HG03575 (cell line): Measurements from ENCODE around the gene CHRNB2.

Experiments used
- ATAC-seq: cut with Tn5 transposase; IDR thresholded peaks from one replicate; pipeline ENCODE4 v1.9.1; 2021; ENCODE audit not compliant: unreplicated experiment, insufficient number of reproducible peaks, low FRiP score; ENCODE audit errors: extremely low read depth

CHRNB2 gene

DNA sequence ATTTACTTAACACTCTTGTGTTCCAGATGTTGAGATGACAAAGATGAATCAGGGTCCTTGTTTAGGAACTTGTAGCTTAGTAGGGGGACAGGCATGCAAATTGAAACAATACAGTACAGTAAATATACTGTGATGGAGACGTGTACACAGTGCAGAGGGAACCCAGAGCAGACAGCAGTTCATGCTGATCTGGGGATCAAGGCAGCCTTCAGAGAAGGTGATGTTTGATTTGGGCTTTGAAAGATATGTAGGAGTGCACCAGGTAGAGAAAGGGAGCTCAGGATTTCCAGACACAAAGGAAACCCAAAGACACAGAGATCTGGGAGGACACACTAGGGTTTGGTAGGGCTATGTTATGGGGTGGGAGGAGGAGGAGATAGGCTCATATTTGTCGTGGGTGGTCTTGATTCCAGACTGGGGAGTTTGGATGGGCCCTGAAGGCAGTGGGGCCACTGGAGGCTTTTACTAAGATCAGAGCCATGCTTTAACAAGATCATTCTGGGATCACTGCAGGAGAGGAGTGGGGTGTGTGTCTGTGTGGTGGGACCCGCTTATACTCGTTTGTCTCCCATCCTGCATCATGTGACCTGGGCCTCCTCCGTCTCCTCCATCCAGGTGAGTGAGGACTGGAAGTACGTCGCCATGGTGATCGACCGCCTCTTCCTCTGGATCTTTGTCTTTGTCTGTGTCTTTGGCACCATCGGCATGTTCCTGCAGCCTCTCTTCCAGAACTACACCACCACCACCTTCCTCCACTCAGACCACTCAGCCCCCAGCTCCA is 7.8 kb downstream of the CHRNB2 start:
- ATAC-seq = no peak

DNA sequence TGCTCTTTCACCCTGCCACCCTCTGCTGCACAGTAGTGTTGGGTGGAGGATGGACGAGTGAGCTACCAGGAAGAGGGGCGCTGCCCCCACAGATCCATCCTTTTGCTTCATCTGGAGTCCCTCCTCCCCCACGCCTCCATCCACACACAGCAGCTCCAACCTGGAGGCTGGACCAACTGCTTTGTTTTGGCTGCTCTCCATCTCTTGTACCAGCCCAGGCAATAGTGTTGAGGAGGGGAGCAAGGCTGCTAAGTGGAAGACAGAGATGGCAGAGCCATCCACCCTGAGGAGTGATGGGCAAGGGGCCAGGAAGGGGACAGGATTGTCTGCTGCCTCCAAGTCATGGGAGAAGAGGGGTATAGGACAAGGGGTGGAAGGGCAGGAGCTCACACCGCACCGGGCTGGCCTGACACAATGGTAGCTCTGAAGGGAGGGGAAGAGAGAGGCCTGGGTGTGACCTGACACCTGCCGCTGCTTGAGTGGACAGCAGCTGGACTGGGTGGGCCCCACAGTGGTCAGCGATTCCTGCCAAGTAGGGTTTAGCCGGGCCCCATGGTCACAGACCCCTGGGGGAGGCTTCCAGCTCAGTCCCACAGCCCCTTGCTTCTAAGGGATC is 8.5 kb downstream of the CHRNB2 start:
- ATAC-seq = no peak

DNA sequence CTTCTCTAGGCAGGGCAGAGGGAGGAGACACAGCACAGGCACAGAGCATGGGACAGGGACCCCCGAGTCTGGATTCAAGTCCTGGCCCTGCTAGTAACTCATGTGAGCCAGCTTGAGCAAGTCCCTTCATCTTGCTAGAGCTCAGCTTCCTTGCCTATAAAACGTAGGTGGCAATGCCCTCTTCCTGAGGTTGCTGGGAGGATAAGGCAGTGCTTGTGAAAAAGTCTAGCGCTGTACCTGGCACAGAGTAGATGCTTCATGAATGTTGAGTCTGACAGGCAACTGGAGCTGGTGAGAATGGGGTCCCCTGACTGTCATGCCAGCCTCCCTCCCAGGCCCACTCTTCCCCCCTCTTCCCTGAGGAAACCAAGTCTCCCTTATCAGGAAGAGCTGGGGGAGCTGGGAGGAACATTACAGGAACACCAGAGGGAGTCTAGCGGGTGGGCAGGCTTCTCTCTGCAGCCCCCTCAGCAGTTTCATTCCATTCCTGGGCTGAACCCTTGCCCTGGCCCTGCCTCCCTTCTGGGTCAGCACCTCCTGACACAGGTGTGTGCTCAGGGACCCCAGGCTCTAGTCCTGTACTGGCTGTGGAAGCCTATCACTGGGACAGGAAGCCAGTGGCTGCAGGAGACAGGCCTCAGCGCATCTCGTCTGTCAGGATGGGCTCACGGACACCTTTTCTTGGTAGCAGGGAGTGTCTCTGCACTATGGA is 9.9 kb downstream of the CHRNB2 start:
- ATAC-seq = no peak

DNA sequence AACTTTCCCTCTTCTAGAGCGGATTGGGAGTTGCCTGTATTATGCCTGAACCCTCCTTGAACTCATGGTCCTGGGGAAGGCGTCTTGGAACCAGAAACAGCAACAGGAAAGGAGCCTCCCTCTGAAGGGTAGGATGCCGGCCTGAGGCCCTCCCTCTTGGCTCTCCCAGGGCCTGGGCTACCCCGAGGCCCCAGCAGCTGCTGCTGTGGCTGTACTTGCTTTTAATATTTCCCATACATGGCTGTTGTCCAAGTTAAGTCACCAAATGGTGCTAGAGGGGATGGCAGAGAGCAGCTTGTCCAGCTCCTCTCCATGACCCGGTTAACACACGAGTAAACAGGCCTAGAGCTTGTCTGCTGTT is 10.5 kb downstream of the CHRNB2 start:
- ATAC-seq = no peak

DNA sequence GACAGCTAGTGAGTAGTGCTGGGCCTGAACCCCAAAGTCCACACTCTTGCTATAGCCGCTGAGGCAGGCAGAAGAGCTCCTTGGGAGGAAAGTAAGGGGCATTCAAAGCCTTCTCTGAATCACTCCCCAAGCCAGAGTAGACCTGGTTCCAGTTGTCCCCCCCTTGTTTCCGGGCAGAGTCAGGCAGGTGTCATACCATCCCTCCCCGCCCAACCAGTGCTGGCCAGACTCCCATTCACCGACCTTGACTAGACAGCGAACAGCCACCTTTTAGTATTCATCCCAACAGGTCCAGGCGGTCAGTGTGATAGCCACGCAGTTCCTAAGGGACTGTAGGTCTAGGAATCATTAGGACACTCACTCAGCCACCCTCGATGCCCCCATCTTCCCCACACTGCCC is 11.8 kb downstream of the CHRNB2 start:
- ATAC-seq = no peak

DNA sequence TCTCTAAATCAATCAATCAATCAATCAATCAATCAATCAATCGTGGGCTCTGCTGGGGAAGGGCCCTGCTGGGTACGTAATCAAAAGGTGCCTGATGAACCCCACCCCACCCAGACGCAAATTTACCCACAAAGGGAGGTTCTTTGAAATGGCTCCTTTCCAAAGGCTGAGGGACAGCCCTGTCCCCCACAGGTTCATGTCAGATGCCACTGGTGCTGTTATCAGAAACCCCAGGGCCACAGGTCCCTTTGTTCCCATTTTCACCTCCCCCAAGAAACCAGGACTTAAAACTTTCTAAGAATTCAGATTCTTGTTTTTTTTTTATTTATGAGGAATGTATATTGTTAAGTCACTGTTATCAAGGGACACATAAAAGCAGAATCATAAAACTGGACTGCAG is 14.2 kb downstream of the CHRNB2 start:
- ATAC-seq = no peak

DNA sequence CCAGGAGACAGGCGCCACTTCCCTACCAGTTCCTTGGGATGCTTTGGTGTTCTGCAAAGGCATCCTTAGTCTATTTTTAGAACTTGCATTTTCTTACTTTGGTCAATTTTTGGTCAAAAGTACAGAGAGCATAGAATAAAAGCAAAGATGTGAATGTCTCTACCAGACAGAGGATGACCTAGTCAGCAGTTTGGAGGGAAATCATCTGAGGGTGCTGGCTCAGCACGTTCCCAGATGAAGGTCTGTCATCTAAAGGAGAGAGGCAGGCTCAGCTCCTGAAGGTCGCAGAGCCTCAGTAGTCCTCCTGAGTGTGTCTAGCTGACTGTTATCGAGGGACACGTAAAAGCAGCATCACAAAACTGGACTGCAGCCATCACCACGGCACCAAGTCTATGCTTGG is 15.3 kb downstream of the CHRNB2 start:
- no peak for ATAC-seq

DNA sequence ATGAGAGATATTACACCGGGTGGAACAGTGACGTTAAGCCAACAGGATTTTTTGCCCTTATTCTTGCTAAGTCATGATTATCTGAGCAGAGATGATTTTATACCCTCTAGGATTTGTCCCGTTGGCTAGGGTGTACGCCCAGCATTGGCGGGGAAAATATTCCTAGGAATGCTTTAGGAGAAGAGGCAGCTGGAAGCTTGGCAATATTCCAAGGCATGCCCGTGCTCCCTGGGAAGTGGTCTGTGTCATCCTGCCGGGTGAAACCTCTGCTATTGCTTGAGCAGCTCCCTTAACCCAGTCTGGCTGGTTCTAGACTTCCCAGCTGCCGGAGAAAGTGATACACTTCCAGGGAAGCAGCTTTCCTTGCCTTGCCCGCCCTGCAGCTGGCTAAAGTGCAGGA is 16.2 kb downstream of the CHRNB2 start:
- ATAC-seq = no peak

DNA sequence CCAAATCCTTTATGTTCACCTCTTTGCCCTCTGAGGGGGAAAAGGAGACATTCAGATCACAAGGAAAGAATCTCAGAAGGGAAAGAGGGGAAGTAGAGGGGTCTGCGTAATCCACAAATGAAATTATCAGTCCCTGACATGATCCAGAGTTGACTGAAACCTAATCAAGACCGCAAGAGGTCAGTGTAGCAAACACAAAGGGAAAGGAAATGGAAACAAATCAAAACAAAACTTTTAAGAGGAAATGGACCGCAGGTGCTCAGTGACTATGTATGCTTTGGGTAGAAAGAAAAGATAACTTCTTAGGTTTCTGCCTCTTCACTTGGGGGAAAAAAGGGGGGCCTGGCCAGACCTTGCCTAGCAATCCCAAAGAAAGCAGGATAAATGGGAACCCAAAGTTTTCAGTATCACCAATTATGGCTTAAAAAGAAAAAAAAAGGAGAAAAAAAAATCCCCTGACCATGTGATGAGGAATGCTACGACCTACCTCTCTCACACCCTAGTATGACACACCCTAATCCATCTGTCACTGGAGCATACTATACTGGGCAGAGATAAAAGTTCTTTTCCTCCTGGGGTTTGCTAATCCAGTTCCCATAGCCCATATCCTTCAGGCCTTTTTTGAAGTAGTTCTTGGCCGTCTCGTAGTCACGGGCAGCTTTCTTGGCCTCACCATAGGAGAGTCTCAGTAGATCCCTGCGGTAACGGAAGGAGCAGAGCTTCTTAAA is 16.9 kb downstream of the CHRNB2 start:
- ATAC-seq = no peak

DNA sequence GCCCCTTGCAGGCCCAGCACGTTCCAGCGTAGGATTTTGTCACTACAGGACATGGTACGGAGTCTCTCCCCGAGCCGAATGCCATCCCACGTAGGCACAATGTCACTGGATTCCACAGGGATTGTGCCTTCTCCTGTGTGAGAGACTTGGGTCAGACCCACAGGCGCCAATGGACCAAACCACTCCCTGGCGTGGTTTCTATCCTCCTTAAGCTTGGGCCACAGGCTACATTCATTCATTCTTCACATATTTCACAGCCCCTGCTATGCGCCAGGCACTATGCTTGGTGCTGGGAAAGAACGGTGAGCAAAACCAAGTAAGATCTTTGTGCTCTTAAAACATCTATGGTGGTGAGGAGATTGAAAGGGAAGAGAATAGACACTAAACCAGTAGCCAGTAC is 18.7 kb downstream of the CHRNB2 start:
- ATAC-seq = no peak

DNA sequence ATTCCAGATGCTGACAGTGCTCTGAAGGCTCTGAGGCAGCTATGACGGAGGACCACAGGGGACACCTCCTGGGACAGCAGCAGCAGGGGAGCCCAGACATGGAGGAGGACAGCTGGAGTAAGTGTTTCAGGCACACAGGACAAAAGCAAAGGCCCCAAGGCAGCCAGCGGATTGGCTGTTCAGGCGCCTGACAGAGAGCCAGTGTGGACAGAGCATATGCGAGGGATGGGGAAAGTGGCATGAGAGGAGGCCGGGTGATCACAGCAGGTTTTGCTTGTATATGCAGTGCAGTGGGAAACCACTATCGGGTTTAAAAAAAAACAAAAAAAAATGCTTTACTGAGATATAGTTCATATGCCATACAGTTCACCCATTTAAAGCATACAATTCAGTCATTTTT is 19.1 kb downstream of the CHRNB2 start:
- no peak for ATAC-seq

DNA sequence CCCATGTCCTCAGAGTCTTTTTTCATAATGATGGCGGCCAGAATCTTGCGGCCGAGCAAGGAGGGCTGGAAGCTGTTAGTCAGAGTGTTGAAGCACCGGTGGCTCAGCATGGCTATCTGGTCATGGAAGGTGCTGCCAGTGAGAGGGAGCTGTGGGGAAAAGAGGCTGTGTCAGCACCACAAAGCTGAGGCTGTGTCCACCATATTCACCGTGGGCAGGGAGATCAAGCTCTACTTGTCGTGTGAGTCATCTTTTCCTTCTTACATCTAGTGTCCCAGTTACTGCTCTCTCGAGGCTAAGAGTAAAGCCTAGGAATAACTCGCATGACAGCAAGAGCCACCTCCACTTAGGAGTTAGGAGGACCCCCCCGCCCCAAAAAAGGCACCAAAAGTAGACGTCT is 22.2 kb downstream of the CHRNB2 start:
- ATAC-seq = no peak

DNA sequence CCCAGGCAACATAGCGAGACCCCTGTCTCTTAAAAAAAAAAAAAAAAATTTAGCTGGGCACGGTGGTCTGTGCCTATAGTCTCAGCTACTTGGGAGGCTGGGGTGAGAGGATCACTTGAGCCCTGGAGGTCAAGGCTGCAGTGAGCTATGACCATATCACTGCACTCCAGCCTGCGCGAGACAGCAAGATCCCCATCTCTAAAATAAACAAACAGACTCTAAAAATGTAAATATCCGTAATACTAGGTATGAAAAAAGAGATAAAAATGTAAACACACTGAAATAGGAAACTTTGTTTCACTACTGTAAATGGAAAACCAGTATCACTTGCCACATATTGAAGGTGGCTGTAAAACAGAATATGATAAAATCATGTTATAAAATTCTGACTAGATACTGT is 23.2 kb downstream of the CHRNB2 start:
- no peak for ATAC-seq

DNA sequence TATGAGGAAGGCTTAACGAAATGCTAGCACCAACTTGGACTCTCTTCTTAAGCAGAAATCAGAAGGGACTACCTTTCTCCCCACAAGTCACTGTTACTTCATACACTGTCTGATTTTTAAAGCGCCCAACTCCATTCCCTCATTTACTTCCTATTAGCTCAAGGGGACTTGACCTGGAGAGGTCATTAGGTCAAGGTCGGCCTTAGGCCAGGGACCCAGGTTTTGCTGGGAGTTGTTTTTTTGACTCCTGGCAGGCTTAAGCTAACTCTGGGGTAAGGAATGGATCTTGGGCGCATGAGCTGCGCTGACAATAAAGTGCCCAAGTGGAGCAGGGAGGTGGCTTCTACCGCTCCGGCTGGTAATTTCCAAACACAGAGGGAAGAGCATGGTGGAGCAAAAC is 23.6 kb downstream of the CHRNB2 start:
- no peak for ATAC-seq

DNA sequence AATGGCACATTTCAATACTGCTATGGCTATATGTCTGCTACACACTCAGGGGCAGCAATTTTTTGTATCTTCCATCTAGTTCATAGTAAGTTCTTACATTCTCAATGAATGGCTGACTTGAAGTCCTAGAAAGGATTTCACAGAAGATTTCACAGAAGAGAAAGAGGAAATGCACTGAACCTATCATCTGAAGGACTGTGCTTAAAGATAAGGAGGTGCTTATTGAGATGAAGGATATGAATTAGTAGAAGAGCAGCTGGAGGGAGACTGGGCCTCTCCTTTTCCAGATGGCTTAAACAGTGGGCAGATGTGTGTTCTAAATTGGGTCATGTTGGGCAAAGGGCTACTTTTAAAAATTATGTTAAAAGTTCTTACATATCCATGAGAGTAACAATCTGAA is 25.8 kb downstream of the CHRNB2 start:
- ATAC-seq = no peak

DNA sequence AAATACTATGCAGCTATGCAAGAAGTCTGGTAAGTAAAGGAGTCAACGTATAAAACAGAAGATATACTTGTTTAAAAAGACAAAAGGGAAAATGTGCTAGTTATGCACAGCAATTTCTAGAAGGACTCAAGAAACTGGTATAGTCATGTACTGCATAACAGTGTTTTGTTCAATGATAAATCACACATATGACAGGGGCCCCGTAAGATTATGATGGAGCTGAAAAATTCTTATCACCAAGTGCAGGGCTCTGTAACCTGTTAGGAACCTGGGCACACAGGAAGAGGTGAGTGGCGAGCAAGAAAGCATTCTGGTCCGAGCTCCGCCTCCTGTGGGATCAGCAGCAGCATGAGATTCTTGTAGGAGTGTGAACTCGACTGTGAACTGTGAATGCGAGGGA is 27.2 kb downstream of the CHRNB2 start:
- ATAC-seq = no peak

DNA sequence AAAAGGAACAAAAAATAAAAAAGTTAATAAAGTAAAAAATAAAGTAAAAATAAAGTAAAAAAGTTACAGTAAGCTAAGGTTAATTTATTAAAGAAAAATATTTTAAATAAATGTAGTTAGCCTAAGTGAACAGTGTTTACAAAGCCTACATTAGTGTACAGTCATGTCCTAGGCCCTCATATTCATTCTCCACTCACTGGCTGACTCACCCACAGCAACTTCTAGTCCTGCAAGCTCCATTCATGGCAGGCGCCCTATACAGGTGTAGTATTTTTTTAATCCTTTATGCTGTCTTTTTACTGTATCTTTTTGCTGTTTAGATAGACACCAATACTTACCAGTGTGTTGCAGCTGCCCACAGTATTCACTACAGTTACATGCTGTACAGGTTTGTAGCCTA is 28.0 kb downstream of the CHRNB2 start:
- ATAC-seq = no peak

DNA sequence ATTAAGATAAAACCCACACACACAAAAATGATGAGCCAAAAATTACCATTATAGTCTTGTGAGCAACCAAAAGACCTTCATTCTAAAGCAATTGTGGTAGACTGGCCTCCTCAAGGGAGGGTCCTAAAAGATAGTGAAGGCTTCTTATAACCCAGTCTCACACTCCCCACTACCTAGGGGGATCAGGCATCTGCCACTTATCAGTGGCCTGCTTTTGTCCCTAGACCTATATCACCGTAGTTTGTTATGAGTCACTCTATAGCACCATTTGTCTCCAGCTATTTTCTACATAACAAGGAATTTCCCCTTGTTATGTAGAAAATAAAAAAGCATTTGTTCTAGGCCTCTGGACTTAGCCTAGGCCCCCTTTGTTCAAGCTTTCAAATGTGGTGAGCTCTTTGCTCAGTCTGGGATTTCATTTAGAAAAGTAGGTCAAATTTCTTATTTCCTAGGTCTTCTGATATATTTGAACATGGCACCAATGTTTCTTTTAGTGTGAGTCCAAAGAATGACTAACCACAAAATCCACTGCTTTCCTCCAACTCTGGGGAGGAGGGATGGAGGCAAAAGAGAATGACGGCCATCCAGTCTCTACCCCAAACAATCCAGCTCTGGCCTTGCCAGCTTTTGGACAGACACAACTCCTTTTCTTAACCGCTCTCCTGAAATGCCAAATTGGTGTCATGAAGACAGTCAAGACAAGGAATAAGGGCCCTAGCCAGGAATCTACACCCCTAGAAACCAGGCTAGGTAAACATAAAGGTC is 31.5 kb downstream of the CHRNB2 start:
- no peak for ATAC-seq

DNA sequence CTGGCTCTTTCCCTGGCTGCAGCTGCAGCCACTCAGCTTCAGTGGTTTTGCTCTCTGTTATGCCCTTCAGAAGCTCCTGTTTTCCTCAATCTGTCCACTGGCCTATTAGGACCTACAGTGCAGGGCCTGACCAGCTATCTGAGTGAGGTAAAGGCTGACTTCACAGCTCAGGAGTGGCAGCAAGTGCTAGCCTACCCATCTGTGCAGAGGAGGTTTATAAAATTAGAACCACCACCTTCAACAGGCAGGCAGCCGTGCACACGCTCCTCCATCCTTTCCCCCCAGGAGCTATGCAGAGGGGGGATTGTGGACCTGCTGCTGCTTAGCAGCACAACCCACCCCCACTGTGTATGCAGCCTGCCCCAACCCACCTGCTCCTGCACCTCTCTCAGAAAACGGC is 32.1 kb downstream of the CHRNB2 start:
- ATAC-seq = no peak
